ENCODE data around the gene MPHOSPH10. TPM values are rescaled to one million over a fixed set of nuclear protein-coding genes. Genes with fewer than 3 reads are reported as not detected.
"Not testable (repeated sequence)": the region's sequence is repeated elsewhere in the genome, so short reads cannot be mapped to it uniquely, and the experiment has no call there.

MPHOSPH10 gene
- polyA plus RNA-seq, 1 donor from 2014 or later, result 39.0 TPM

DNA sequence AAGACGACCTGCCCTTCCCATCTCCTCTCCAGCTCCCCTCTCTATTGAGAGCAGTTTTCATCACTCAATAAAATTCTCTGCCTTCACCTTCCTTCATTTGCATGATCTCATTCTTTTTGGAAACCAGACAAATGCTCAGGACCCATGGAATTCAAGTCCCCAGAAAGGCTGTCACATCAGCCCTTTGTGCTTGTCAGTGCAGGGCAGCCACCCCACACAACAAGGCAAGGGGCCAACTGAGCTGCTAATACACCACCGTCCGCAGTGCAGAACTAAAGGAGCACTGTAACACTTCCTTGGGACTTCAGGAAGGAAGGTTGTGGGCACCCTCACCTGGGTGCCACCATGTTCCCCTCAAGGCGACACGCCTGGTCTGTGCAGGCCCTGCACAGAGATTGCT, 26.6 kb upstream of the MPHOSPH10 start:
- Histone ChIP-seq H3K9me3 (ENCODE audit: low read length) (no peaks in the 10 kb centered on the region), H3K4me2 (ENCODE audit: low read length) (no peak overlapping the region), H3K9me2 (ENCODE audit: insufficient read depth, low read length) (no peaks in the 10 kb centered on the region), H3K79me2 (replicated peaks; ENCODE audit: insufficient read depth, low read length) (no peaks in the 10 kb centered on the region), H3K27ac (ENCODE audit: low read length) (no peak overlapping the region), H3F3A (ENCODE audit: insufficient read depth, low read length, poor library complexity, severe bottlenecking) (no peaks in the 10 kb centered on the region), H4K20me1 (ENCODE audit: insufficient read depth) (no peaks in the 10 kb centered on the region), H3K27me3 (ENCODE audit: insufficient read depth, low read depth, low read length) (no peaks in the 10 kb centered on the region), H2AFZ (ENCODE audit: low read depth, low read length) (no peak overlapping the region), H3K4me3 (ENCODE audit: low read length) (no peak overlapping the region), H3K36me3 (ENCODE audit: insufficient read depth, low read length) (no peaks in the 10 kb centered on the region), H3K9ac (ENCODE audit: low read length) (no peak overlapping the region)
- TF ChIP-seq, protein P1, sequence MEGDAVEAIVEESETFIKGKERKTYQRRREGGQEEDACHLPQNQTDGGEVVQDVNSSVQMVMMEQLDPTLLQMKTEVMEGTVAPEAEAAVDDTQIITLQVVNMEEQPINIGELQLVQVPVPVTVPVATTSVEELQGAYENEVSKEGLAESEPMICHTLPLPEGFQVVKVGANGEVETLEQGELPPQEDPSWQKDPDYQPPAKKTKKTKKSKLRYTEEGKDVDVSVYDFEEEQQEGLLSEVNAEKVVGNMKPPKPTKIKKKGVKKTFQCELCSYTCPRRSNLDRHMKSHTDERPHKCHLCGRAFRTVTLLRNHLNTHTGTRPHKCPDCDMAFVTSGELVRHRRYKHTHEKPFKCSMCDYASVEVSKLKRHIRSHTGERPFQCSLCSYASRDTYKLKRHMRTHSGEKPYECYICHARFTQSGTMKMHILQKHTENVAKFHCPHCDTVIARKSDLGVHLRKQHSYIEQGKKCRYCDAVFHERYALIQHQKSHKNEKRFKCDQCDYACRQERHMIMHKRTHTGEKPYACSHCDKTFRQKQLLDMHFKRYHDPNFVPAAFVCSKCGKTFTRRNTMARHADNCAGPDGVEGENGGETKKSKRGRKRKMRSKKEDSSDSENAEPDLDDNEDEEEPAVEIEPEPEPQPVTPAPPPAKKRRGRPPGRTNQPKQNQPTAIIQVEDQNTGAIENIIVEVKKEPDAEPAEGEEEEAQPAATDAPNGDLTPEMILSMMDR (IDR thresholded peaks at IDR 0.05; ENCODE audit: poor library complexity, severe bottlenecking), result no peak
- TF ChIP-seq, protein P2, sequence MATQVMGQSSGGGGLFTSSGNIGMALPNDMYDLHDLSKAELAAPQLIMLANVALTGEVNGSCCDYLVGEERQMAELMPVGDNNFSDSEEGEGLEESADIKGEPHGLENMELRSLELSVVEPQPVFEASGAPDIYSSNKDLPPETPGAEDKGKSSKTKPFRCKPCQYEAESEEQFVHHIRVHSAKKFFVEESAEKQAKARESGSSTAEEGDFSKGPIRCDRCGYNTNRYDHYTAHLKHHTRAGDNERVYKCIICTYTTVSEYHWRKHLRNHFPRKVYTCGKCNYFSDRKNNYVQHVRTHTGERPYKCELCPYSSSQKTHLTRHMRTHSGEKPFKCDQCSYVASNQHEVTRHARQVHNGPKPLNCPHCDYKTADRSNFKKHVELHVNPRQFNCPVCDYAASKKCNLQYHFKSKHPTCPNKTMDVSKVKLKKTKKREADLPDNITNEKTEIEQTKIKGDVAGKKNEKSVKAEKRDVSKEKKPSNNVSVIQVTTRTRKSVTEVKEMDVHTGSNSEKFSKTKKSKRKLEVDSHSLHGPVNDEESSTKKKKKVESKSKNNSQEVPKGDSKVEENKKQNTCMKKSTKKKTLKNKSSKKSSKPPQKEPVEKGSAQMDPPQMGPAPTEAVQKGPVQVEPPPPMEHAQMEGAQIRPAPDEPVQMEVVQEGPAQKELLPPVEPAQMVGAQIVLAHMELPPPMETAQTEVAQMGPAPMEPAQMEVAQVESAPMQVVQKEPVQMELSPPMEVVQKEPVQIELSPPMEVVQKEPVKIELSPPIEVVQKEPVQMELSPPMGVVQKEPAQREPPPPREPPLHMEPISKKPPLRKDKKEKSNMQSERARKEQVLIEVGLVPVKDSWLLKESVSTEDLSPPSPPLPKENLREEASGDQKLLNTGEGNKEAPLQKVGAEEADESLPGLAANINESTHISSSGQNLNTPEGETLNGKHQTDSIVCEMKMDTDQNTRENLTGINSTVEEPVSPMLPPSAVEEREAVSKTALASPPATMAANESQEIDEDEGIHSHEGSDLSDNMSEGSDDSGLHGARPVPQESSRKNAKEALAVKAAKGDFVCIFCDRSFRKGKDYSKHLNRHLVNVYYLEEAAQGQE (IDR thresholded peaks at IDR 0.05; ENCODE audit: borderline replicate concordance), result no peak
- TF ChIP-seq TAF1 (IDR thresholded peaks at IDR 0.05; ENCODE audit: low read depth), result no peak
- no peak for TF ChIP-seq EZH2 (IDR thresholded peaks at IDR 0.05; ENCODE audit: borderline replicate concordance, insufficient read depth, low read length, poor library complexity, severe bottlenecking)
- TF ChIP-seq RAD21 (conservative IDR thresholded peaks at IDR 0.05), result no peak
- no peak for TF ChIP-seq POLR2AphosphoS5 (IDR thresholded peaks at IDR 0.05)
- no peak for TF ChIP-seq MXI1 (conservative IDR thresholded peaks at IDR 0.05; ENCODE audit: poor library complexity, severe bottlenecking)
- TF ChIP-seq SMC3 (conservative IDR thresholded peaks at IDR 0.05; ENCODE audit: poor library complexity), result no peak
- TF ChIP-seq EP300 (conservative IDR thresholded peaks at IDR 0.05; ENCODE audit: poor library complexity, severe bottlenecking), result no peak

DNA sequence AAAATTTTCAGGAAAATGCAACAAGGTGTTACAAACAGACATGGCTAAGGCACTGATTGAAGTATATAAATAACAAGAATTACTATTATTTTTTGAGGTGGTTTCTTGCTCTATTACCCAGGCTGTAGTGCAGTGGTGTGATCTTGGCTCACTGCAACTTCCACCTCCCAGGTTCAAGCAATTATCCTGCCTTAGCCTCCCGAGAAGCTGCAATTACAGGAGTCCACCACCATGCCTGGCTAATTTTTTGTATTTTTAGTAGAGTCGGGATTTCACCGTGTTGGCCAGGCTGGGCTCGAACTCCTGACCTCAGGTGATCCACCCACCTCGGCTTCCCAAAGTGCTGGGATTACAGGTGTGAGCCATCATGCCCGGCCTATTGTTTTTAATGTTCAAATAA, 24.0 kb upstream of the MPHOSPH10 start:
- not testable (repeated sequence) for H3K79me2 ChIP-seq (replicated peaks; ENCODE audit: insufficient read depth, low read length); H3K36me3 ChIP-seq (ENCODE audit: insufficient read depth, low read length)

DNA sequence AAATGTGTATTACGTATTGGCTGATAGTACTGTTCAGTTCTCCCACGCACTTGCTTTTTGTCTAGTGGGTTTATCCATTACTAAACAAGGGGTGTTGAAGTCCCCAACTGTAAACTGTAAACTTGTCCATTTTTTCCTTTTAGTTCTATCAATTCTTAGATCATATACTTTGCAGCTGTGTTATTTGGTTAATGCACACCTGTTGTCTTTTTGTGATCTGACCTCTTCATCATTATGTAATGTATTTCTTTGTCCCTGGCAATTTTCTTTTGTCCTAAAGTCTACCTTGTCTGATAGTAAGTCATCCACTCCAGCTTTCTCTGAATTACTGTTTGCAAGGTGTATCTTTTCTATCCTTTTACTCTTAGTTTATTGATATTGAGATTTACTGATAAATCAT, 22.3 kb upstream of the MPHOSPH10 start:
- H3K4me2 ChIP-seq (ENCODE audit: low read length), result no peak overlapping the region
- no peaks in the 10 kb centered on the region for H3K36me3 ChIP-seq (ENCODE audit: insufficient read depth, low read length)
- H3K4me3 ChIP-seq (ENCODE audit: low read length), result no peak overlapping the region
- no peak overlapping the region for H3K9ac ChIP-seq (ENCODE audit: low read length)
- H4K20me1 ChIP-seq (ENCODE audit: insufficient read depth), result no peaks in the 10 kb centered on the region
- no peak overlapping the region for H2AFZ ChIP-seq (ENCODE audit: low read depth, low read length)
- no peaks in the 10 kb centered on the region for H3F3A ChIP-seq (ENCODE audit: insufficient read depth, low read length, poor library complexity, severe bottlenecking)
- TF ChIP-seq, protein P1 (IDR thresholded peaks at IDR 0.05; ENCODE audit: poor library complexity, severe bottlenecking), result no peak
- TF ChIP-seq SMC3 (conservative IDR thresholded peaks at IDR 0.05; ENCODE audit: poor library complexity) (no peak), RAD21 (conservative IDR thresholded peaks at IDR 0.05) (no peak), POLR2AphosphoS5 (IDR thresholded peaks at IDR 0.05) (no peak), MXI1 (conservative IDR thresholded peaks at IDR 0.05; ENCODE audit: poor library complexity, severe bottlenecking) (no peak), TAF1 (IDR thresholded peaks at IDR 0.05; ENCODE audit: low read depth) (no peak), EZH2 (IDR thresholded peaks at IDR 0.05; ENCODE audit: borderline replicate concordance, insufficient read depth, low read length, poor library complexity, severe bottlenecking) (no peak), EP300 (conservative IDR thresholded peaks at IDR 0.05; ENCODE audit: poor library complexity, severe bottlenecking) (no peak)
- TF ChIP-seq, protein P2 (IDR thresholded peaks at IDR 0.05; ENCODE audit: borderline replicate concordance), result no peak
- H3K9me2 ChIP-seq (ENCODE audit: insufficient read depth, low read length), result no peaks in the 10 kb centered on the region
- H3K79me2 ChIP-seq (replicated peaks; ENCODE audit: insufficient read depth, low read length), result no peaks in the 10 kb centered on the region
- H3K9me3 ChIP-seq (ENCODE audit: low read length), result no peaks in the 10 kb centered on the region
- H3K27me3 ChIP-seq (ENCODE audit: insufficient read depth, low read depth, low read length), result no peaks in the 10 kb centered on the region
- H3K27ac ChIP-seq (ENCODE audit: low read length), result no peak overlapping the region

More for the DNA sequence above, 24.0 kb upstream of the MPHOSPH10 start:
- H3K4me2 ChIP-seq (ENCODE audit: low read length); H3K27ac ChIP-seq (ENCODE audit: low read length); H4K20me1 ChIP-seq (ENCODE audit: insufficient read depth); H3K9ac ChIP-seq (ENCODE audit: low read length); H3K4me3 ChIP-seq (ENCODE audit: low read length); H2AFZ ChIP-seq (ENCODE audit: low read depth, low read length); H3K27me3 ChIP-seq (ENCODE audit: insufficient read depth, low read depth, low read length); H3K9me3 ChIP-seq (ENCODE audit: low read length); H3K9me2 ChIP-seq (ENCODE audit: insufficient read depth, low read length); H3F3A ChIP-seq (ENCODE audit: insufficient read depth, low read length, poor library complexity, severe bottlenecking): not testable (repeated sequence)
